KMS-11 (cell line): Measurements from ENCODE around the gene CDKN2AIPNL.

Source experiments
- H2AFZ ChIP-seq: fragments of 200-600 bp; sonication (generic); 2 replicates; pipeline ENCODE4 v1.6.1; 2016; ENCODE audit warnings: antibody characterized with exemption, mixed run types, low read depth
- H3K27ac ChIP-seq: fragments of 200-600 bp; sonication (generic); 2 replicates; pipeline ENCODE4 v1.6.1; 2016; ENCODE audit warnings: mild to moderate bottlenecking, mixed run types
- H3K27me3 ChIP-seq: fragments of 200-600 bp; sonication (generic); 2 replicates; pipeline ENCODE4 v1.6.1; 2017; ENCODE audit warnings: mild to moderate bottlenecking, low read depth, mixed run types, moderate library complexity; ENCODE audit not compliant: insufficient read depth
- H3K36me3 ChIP-seq: fragments of 200-600 bp; sonication (generic); 2 replicates; pipeline ENCODE4 v1.6.1; 2017; ENCODE audit warnings: mild to moderate bottlenecking, mixed run types; ENCODE audit not compliant: insufficient read depth
- H3K4me1 ChIP-seq: fragments of 200-600 bp; sonication (generic); 2 replicates; pipeline ENCODE4 v1.6.1; 2016; ENCODE audit warnings: mild to moderate bottlenecking, low read depth, mixed run types; ENCODE audit not compliant: poor library complexity, severe bottlenecking
- H3K4me2 ChIP-seq: fragments of 200-600 bp; sonication (generic); 2 replicates; pipeline ENCODE4 v1.7.0; 2016; ENCODE audit warnings: mild to moderate bottlenecking, mixed run types
- H3K4me3 ChIP-seq: fragments of 200-600 bp; sonication (generic); IDR thresholded peaks from 2 replicates; pipeline ENCODE4 v1.6.1; 2017; ENCODE audit warnings: low read depth, low read length, mixed read lengths; ENCODE audit not compliant: insufficient read depth
- H3K79me2 ChIP-seq: fragments of 200-600 bp; sonication (generic); 2 replicates; pipeline ENCODE4 v1.6.1; 2016; ENCODE audit warnings: low read depth, mixed run types; ENCODE audit not compliant: insufficient read depth
- H3K9ac ChIP-seq: fragments of 200-600 bp; sonication (generic); 2 replicates; pipeline ENCODE4 v1.6.1; 2016; ENCODE audit warnings: mild to moderate bottlenecking, mixed run types
- H4K20me1 ChIP-seq: fragments of 200-600 bp; sonication (generic); 2 replicates; pipeline ENCODE4 v1.6.1; 2016; ENCODE audit warnings: mild to moderate bottlenecking, mixed run types; ENCODE audit not compliant: insufficient read depth
- TF ChIP-seq, protein P1 (sequence below): fragments of 200-600 bp; sonication (generic); conservative IDR thresholded peaks from 2 replicates; pipeline ENCODE4 v1.6.1; 2017; ENCODE audit warnings: low read depth, mild to moderate bottlenecking, antibody characterized with exemption, low read length, moderate library complexity, mixed read lengths

CDKN2AIPNL gene, protein sequence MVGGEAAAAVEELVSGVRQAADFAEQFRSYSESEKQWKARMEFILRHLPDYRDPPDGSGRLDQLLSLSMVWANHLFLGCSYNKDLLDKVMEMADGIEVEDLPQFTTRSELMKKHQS

DNA sequence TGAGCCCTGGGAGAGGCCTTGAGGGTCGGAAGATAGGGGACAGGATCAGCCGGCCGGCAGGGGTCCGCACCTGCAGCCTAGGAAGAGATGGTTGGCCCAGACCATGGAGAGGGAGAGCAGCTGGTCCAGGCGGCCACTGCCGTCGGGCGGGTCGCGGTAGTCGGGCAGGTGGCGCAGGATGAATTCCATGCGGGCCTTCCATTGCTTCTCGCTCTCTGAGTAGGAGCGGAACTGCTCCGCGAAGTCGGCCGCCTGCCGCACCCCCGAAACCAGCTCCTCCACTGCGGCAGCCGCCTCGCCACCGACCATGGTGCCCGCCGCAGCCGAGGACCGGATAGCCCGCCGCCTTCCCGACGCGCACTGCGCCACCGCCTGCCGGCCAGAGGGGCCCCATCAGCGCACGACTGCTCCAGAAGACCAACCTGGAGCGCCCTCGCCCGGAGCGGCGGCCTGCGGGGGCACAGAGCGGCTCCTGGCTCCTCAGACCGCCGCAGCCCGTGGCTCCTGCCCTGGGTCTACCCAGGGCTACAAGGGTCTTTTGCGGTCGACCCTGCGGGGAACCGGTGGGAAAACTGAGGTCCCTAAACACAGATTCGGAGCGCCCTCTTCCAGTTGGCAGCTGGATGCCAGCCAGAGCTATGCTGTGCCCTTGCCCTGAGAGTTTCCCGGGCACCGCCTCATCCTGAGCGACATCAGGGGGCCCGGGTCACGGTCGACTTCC is at the start of gene CDKN2AIPNL:
TSS of gene CDKN2AIPNL (minus strand) at position 336 of the 721 bp plus-strand sequence. CDS start at position 309, 27 bp downstream.
- Histone ChIP-seq H3K27me3 (no peaks in the 10 kb centered on the region), H3K4me3 (no peak within 1 kb of the TSS), H3K27ac (peak within 1 kb of the TSS; percentile 14; the same call in 1 of the 2 replicates), H3K4me2 (peak within 1 kb of the TSS; percentile 99), H3K9ac (peak within 1 kb of the TSS; percentile 64), H3K36me3 (no peaks in the 10 kb centered on the region), H2AFZ (peak within 1 kb of the TSS; percentile 96), H4K20me1 (no peaks in the 10 kb centered on the region), H3K79me2 (peaks cover 16% of the 10 kb centered on the region; the same call in 1 of the 2 replicates), H3K4me1 (peaks cover 17% of the 10 kb centered on the region)
- TF ChIP-seq, protein P1, sequence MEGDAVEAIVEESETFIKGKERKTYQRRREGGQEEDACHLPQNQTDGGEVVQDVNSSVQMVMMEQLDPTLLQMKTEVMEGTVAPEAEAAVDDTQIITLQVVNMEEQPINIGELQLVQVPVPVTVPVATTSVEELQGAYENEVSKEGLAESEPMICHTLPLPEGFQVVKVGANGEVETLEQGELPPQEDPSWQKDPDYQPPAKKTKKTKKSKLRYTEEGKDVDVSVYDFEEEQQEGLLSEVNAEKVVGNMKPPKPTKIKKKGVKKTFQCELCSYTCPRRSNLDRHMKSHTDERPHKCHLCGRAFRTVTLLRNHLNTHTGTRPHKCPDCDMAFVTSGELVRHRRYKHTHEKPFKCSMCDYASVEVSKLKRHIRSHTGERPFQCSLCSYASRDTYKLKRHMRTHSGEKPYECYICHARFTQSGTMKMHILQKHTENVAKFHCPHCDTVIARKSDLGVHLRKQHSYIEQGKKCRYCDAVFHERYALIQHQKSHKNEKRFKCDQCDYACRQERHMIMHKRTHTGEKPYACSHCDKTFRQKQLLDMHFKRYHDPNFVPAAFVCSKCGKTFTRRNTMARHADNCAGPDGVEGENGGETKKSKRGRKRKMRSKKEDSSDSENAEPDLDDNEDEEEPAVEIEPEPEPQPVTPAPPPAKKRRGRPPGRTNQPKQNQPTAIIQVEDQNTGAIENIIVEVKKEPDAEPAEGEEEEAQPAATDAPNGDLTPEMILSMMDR: peak; percentile 40

DNA sequence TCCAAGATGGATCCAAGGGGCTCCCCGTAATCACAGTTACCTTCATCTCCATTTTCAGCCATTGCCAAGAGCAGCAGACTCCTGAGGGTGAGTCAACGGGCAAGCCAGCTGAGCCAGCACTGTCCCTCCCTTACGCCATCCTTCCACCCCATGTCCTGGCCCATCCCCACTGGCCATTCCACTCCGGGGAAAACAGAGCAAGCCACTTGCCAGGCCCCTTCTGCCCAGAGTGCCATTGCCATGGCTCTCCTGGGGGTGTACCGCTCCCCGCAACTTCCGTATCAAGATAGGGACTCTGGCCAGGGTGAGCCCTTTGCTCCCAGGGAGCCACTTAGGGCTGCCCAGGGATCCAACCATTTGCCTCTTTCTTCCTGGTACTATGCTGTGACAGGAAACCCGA is 48.9 kb upstream of the CDKN2AIPNL start:
- Histone ChIP-seq H2AFZ (no peak overlapping the region), H3K4me2 (no peak overlapping the region), H4K20me1 (no peaks in the 10 kb centered on the region), H3K9ac (no peak overlapping the region), H3K27ac (no peak overlapping the region), H3K27me3 (no peaks in the 10 kb centered on the region), H3K36me3 (no peaks in the 10 kb centered on the region), H3K4me1 (peaks cover 21% of the 10 kb centered on the region), H3K79me2 (no peaks in the 10 kb centered on the region), H3K4me3 (no peak overlapping the region)
- TF ChIP-seq, protein P1: no peak

DNA sequence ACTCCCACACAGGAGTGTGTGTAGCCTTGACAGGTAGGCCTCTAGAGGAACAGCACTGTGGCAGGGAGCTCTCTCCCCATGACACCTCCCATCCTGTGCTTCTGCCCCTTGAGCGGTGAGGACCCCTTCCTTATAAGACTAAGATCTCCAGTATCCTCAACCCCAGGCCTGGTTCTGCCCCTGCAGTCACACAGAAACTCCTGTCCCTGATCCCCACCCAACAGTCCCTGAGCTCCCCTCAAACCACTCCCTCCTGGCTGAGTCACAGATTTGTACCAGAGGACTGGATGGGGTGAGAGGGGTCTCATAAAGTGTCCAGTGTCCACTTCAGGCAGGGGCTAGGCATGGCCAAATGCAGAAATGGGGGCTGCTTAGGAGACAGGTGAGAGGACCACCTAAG is 47.8 kb upstream of the CDKN2AIPNL start:
- no peak overlapping the region for H3K27ac ChIP-seq
- TF ChIP-seq, protein P1: no peak
- H3K4me2 ChIP-seq: no peak overlapping the region
- no peaks in the 10 kb centered on the region for H3K79me2 ChIP-seq
- peaks cover 11% of the 10 kb centered on the region for H3K4me1 ChIP-seq
- H3K27me3 ChIP-seq: no peaks in the 10 kb centered on the region
- no peak overlapping the region for H3K4me3 ChIP-seq
- no peak overlapping the region for H3K9ac ChIP-seq
- H2AFZ ChIP-seq: no peak overlapping the region
- no peaks in the 10 kb centered on the region for H3K36me3 ChIP-seq
- no peaks in the 10 kb centered on the region for H4K20me1 ChIP-seq

DNA sequence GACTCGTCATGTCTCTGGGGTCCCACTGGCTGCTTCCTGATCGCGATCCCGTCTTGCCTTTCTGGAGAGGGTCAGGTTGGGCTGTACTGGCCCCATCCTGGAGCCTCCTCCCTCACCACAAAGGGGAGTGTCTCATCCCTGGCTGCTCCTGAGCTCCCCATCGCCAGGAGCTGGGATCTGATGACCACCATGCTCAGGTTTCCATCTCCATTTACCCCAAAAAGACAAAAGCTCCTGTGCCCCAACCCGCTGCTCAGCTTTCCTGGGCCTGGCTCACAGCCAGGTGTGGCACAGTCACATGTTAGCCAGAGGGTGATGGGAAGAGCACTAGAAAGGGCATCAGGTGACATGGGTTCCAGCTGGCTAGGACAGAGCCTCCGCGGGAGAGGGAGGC is 47.3 kb upstream of the CDKN2AIPNL start:
- TF ChIP-seq, protein P1: no peak
- Histone ChIP-seq H3K27me3 (no peaks in the 10 kb centered on the region), H3K36me3 (no peaks in the 10 kb centered on the region), H3K4me1 (peaks cover 6% of the 10 kb centered on the region), H4K20me1 (no peaks in the 10 kb centered on the region), H3K4me3 (no peak overlapping the region), H3K27ac (no peak overlapping the region), H3K9ac (no peak overlapping the region), H3K4me2 (no peak overlapping the region), H2AFZ (no peak overlapping the region), H3K79me2 (no peaks in the 10 kb centered on the region)
